NCI-H2081 treated with DMSO at 0.1 percent for 48 hours (cell line): Measurements from ENCODE around the gene CLEC16A.
"Not testable (repeated sequence)": the region's sequence is repeated elsewhere in the genome, so short reads cannot be mapped to it uniquely, and the experiment has no call there.

Source experiments
- DNase-seq: peaks from one replicate; lab custom pipeline; 2025; lab: John Stamatoyannopoulos, UW

Gene CLEC16A

DNA sequence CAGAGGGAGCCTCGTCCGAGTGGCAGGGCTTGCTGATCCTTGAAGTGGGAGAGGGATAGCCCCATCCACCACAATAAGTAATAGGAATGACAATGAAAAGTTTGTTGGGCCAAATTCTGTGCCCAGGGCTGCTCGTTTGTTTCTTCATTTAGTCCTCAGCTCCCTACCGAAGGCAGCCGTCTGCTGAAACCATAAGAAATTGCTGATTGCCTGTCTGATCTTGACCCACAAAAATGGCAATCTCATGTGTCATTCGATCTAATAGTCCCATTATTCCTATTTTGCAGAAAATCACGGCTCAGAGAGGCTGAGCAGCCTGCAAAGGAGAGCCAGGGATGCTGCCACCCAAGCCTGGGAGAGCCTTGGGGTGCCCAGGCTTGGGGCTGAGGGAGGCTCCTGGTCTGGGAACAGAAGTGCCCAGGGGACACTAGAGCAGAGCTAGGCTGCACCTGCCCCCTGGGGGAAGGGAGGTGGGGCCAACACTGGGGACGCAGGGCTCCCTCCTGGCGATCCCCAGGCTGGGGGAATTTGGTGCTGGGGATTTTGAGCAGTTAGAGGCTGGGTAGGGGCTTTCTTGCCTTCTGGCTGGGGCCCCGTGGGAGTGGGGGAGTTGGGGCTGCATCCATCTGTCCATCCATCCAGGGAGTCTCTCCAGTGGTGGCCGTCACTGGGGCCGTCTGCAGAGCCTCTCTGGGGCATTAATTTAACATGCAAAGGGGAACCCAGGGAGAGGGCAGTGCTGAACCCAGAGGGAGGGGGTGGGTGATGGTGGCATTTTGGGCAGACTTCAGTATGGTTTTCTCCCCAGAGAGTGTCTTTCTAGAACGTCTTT is 258.1 kb downstream of the CLEC16A start:
- DNase-seq: no peak

GRCh38 chr16:11203111-11203623 is 258.8 kb downstream of the CLEC16A start:
- no peak for DNase-seq

DNA sequence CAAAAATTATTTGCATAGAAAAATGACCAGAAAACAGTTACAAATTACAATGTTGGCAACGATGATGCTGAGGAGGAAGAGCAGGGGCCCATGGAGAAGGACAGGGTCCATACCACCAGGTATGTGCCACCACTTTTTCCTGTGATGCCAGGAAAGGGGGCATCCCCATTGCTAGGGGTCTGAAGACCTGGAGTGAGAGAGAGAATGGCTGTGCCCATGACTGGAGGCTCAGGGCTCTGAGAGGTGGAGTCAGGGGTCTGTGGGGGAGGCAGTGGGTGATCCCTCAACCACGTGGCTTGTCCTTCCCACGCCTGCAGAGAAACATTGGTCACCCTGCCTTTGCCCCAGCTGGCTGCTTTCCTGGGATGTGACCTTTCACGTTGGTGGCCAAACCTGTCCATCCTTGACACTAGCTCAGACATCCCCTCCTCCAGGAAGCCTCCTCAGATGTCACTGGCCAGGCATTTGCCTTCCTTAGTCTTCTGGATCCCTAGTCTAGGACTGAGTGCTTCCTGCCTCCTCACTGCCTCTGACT is 260.2 kb downstream of the CLEC16A start:
- DNase-seq: no peak

GRCh38 chr16:11205065-11205699 is 260.8 kb downstream of the CLEC16A start:
- DNase-seq: no peak

DNA sequence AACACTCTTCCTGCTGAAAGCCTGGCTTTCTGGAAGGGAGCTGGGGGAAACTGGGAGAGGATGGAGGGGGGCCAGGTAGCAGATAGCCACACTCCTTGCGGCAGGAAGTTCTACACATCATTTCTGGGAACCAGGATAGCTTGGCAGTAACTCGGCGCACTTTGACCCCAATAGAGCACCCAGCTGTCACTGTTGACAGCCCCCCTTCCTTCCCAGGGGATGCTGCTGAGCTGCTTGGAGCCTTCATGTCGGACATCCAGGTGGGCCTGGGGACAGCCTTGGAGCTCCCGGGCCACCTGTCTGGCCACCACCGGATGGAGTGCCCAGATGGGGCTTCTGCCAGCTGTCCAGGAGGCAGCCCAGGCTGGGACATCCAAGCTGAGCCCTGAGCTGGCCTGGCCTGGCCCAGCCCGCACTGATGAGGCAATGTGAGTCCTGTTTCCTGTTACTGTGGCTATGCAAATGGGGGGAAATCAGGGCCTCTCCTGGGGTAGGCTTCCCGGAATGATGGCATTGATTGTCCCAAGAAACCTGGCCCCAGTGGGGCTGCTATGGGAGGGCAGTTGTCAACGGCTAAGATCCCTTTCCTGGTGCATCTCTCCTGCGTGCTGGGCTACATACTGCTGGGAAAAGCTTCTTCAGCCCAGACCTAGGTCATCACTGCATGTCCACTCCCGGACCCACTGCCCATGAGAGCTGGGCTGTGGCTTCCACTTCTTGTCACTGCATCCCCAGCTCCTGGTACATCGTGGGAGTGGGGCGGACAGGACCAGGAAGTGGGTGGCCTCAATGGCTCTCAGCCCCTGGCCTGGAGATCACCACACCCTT is 261.6 kb downstream of the CLEC16A start:
- DNase-seq: no peak

DNA sequence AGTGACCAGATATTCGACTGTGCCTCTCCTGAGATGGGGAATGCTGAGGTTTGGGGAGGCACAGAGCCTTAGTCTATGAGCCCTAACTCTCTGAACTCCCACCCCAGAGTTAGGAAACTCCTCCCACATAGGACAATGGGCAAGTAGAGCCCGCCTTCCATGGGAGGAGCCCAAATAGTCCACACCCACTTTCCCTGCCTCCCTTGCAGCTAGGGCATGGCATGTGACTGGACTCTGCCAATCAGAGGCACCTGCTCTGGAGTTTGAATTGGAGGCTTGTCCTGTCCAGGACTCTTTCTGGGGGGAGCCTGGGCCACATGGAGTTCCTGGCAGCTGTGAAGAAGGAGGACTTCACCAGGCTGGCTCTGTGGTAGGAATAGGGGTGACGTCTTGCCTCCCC is 263.3 kb downstream of the CLEC16A start:
- DNase-seq: no peak

DNA sequence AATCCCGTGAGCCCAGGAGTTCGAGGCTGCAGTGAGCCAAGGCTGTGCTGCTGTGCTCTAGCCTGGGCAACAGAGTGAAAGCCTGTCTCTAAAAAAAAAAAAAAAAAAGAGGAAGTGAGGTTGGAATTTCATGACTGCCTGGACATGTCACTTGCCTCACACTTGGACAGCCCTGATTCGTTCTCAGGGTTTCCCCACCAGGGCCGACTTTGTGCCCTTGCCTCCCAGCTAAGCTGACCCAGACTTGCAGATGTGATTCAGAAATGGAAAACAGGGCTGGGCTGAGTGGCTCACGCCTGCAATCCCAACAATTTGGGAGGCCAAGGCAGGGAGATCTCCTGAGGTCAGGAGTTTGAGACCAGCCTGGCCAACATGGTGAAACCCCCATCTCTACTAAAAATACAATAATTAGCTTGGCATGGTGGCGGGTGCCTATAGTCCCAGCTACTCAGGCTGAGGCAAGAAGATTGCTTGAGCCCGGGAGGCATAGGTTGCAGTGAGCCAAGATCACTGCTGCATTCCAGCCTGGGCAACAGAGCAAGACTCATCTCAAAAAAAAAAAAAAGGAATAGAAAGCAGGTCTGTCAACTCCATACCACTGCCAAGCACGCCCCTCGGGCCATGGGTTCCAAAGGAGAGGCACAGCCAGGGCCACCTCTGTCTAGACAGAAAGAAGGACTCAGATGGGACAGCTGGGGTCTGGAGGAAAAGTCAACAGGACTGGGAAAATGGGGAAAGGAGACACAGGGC is 264.7 kb downstream of the CLEC16A start:
- no peak for DNase-seq

DNA sequence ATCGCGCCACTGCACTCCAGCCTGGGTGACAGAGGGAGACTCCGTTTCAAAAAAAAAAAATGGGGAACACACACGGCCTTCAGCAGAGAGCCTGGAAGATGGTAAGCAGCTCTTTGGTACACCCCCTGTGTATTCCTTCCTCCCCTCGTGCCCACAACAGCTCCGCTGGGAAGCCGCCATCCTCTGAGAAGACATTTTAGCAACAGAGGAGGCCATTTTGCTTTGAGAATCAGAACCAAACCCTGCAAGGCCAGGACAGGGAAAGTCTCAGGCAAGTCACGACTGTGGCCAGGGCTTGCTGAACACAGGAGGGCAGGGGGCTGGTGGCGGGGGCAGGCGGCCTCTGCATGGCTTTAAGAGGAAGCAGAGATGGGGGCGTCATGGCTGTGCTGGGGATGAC is 265.9 kb downstream of the CLEC16A start:
- no peak for DNase-seq

DNA sequence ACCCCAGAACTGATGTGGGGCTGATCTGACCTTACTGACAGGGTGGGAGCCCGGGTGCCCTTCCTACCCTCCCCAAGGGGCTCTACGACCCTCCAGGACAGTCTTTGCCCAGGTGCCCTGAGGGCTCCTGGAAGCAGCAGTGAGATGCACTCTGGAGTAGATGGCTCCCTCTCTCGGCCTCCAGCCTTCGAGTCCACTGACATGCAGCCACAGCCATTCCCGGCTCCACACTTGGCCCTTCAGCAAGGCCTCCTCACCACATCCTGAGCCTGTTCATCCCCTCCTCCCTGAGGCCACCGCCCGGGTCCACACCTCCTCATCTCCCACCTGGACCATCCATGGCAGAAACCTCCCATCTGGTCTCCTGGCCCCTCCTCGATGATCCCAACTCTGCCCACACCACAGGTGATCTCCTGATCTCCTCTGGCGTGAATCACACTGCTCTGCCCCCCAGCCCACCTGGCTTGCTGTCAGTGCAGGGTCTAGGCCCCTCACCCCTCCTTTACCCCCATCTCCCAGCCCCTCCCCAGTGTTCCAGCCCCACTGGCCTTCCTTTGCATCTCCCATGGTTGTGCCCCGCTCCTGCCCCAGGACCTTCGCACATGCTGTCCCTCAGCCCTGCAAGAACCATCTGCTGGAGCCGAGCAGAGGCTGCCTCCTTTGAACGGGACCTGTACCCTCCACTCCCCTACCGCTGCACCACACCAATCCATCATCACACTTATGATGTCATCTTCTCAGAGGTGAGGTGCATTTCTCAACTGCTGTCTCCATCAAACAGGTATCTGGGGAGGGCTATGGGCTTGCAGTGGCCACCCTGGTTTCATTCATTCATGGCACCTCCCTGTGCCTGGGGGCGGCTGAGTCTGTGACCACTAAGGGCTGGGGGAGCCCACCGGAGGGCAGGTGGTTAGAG is 267.0 kb downstream of the CLEC16A start:
- DNase-seq: no peak

GRCh38 chr16:11211977-11212797 is 267.8 kb downstream of the CLEC16A start:
- DNase-seq: no peak

GRCh38 chr16:11212798-11213196 is 268.4 kb downstream of the CLEC16A start:
- DNase-seq: no peak

- DNase-seq: no peak
Observed at GRCh38 chr16:11213373-11213772, 269.0 kb downstream of the CLEC16A start.

GRCh38 chr16:11213799-11214198 is 269.4 kb downstream of the CLEC16A start:
- DNase-seq: no peak

- no peak for DNase-seq
Observed at GRCh38 chr16:11215935-11216556, 271.7 kb downstream of the CLEC16A start.

DNA sequence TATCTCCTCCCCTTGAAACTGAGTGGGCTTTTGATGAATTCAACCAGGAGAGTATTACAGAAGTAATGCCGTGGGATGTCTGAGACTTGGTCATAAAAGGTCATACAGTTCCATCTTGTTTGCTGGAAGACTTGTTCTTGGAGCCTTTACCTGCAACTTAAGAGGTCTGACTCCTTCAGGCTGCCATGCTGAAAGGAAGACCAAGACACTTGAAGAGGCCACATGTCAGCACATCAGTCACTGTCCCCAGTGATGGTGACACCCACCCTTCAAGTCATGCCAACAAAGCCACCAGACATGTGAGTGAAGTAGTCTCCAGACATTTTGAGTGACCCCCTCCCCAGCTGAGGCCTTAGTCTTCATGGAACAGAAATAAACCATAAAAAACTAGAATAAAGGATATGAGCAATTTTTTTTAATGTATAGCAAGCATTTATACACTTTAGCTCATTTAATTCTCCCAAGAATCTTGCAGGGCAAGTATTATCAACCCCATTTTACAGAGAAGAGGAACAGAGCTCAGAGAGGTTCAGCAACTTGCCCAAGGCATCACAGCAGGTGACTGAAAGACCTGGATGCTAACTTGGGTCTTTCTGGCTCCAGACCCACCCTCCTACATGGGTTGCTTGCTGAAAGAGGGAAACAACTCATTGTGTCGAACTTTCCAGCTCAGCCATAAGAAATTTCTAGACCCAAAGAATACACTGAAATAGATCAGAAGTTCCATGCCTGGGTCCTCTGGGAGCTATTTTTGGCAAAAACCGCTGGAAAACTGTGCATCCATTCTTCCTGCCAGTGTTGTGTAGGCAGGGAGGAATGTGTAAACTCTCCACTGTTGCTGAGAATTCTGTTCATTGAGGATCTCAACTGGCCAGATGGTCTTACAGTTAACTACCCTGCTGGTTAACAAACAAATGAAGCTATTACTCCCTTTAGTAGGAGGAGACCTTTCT is 273.6 kb downstream of the CLEC16A start:
- no peak for DNase-seq

DNA sequence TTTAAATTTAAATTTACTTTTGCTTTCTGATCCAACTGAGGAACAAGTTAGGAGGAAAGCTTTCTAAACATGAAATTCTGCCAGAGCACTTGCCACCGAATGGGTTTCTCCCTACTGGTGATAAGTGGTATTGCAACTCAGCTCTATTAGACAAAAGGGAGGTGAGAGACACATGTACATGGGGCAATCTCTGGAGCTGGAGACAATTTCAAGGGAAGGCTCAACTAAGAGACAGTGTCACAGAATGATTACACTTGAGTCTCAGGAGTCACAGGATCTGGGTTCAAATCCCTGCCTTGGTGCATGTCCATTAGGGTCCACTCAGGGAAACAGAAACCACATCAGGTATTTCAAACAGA is 274.2 kb downstream of the CLEC16A start:
- DNase-seq: no peak

- DNase-seq: no peak
Observed at GRCh38 chr16:11219178-11219577, 274.8 kb downstream of the CLEC16A start.

- DNase-seq: not testable (repeated sequence)
Observed at GRCh38 chr16:11220507-11220906, 276.1 kb downstream of the CLEC16A start.
